ENCODE measurements around the gene EVPLL. TPM values are rescaled to one million over a fixed set of nuclear protein-coding genes. Genes with fewer than 3 reads are reported as not detected.

Gene EVPLL
- total and polyA plus RNA-seq, 2 of the 4 experiments (the other 2 are of a cell fraction) = not detected

DNA sequence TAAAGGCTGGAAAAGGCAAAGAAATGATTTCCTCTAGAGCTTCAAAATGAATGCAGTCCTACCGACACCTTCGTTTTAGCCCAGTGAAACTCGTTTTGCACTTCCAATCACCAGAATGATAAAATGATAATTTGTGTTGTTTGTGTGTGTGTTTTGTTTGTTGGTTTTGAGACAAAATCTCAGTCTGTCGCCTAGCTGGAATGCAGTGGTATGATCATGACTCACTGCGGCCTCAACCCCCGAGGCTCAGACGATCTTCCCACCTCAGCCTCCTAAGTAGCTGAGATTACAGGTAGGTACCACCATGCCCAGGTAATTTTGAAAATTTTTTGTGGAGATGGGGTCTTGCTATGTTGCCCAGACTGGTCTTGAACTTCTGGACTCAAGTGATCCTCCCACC lies 3.4 kb upstream of the EVPLL start:
- no peak overlapping the region for H4K8ac ChIP-seq (ENCODE audit: low read depth in 2 of 2, low read length in 2 of 2)
- DNase-seq (no peak), ATAC-seq (ENCODE audit: low read depth) (no peak)
- no peaks in the 10 kb centered on the region for H3K36me3 ChIP-seq (ENCODE audit: control insufficient read depth, insufficient read depth, low read length)
- no peak overlapping the region for H2AFZ ChIP-seq (replicated peaks; ENCODE audit: low read length, poor library complexity)
- no TSS peak for BruUV-seq (replicated peaks)
- no peak overlapping the region for H3K18ac ChIP-seq (ENCODE audit: low read depth, low read length)
- H2AK9ac ChIP-seq (replicated peaks; ENCODE audit: low read depth, low read length, poor library complexity) = no peak overlapping the region
- no peak overlapping the region for H2BK15ac ChIP-seq (ENCODE audit: low read depth, low read length)
- H3K23ac ChIP-seq (ENCODE audit: low read depth, low read length) = no peak overlapping the region
- in situ Hi-C loops (cut with MboI; ENCODE audit: low sequenced_read_pairs) (no loop called here), dilution Hi-C loops (cut with HindIII; ENCODE audit: low sequenced_read_pairs, unreplicated experiment) (no loop called here), intact Hi-C loops (cut with micrococcal nuclease) (no loop called here)
- no peaks in the 10 kb centered on the region for H4K20me1 ChIP-seq (ENCODE audit: insufficient read depth, low read length)
- ChIA-PET CTCF (no interaction called here), POLR2A (ENCODE audit: unreplicated experiment) (no interaction called here)
- no peak overlapping the region for H3K56ac ChIP-seq (ENCODE audit: extremely low read depth, insufficient read depth, low read length)
- WGBS, 2 experiments (ENCODE audit: extremely low coverage in 2 of 2, insufficient read length in 1 of 2) = no CpG with 5 or more reads among the region's 7 CpGs
- H2BK120ac ChIP-seq (ENCODE audit: low read depth, low read length) = no peak overlapping the region
- no peak overlapping the region for H2BK5ac ChIP-seq (ENCODE audit: low read depth, low read length, poor library complexity, severe bottlenecking)
- TF ChIP-seq RFX5 (IDR thresholded peaks at IDR 0.05; ENCODE audit: low read depth, low read length) (no peak), MAZ (IDR thresholded peaks at IDR 0.05; ENCODE audit: borderline replicate concordance, low read depth, low read length) (no peak), CEBPB (IDR thresholded peaks at IDR 0.05; ENCODE audit: low read depth, low read length) (no peak), CHD1 (IDR thresholded peaks at IDR 0.05; ENCODE audit: low read depth, low read length) (no peak), FOS (IDR thresholded peaks at IDR 0.05; ENCODE audit: low read depth, low read length) (no peak), RAD21 (IDR thresholded peaks at IDR 0.05; ENCODE audit: low read length) (no peak)
- TF ChIP-seq, protein P1, sequence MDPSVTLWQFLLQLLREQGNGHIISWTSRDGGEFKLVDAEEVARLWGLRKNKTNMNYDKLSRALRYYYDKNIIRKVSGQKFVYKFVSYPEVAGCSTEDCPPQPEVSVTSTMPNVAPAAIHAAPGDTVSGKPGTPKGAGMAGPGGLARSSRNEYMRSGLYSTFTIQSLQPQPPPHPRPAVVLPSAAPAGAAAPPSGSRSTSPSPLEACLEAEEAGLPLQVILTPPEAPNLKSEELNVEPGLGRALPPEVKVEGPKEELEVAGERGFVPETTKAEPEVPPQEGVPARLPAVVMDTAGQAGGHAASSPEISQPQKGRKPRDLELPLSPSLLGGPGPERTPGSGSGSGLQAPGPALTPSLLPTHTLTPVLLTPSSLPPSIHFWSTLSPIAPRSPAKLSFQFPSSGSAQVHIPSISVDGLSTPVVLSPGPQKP (IDR thresholded peaks at IDR 0.05; ENCODE audit: borderline replicate concordance, low read depth, low read length) = no peak
- no peak overlapping the region for H3K4ac ChIP-seq (ENCODE audit: low read depth, low read length)
- no peak overlapping the region for H2AK5ac ChIP-seq (ENCODE audit: low read depth, low read length)
- no peak overlapping the region for H3K9ac ChIP-seq (ENCODE audit: low read depth, low read length)
- H3K9me3 ChIP-seq (ENCODE audit: control insufficient read depth, insufficient read depth, low read length) = peaks cover 5% of the 10 kb centered on the region
- no peak overlapping the region for H2BK20ac ChIP-seq (ENCODE audit: low read depth, low read length)
- H4K5ac ChIP-seq (ENCODE audit: low read depth, low read length) = no peak overlapping the region
- no peak overlapping the region for H3K4me2 ChIP-seq (ENCODE audit: low read depth, low read length)
- H3K9me1 ChIP-seq (ENCODE audit: insufficient read depth, low read length) = no peaks in the 10 kb centered on the region
- 0 out of 2 replicates have a peak, but pooled peaks cover 1% of the 10 kb centered on the region for H3K4me1 ChIP-seq (ENCODE audit: control insufficient read depth, insufficient read depth, low read length)
- no peak overlapping the region for H3K27ac ChIP-seq (ENCODE audit: insufficient read depth, low read length)
- no peak overlapping the region for H4K91ac ChIP-seq (ENCODE audit: insufficient read depth, low read depth, low read length)
- H3K14ac ChIP-seq (replicated peaks; ENCODE audit: low read depth, low read length) = no peak overlapping the region
- H3K79me1 ChIP-seq (ENCODE audit: low read depth in 1 of 2, low read length in 2 of 2) = no peaks in the 10 kb centered on the region
- peaks cover 2% of the 10 kb centered on the region for H3K27me3 ChIP-seq (ENCODE audit: control insufficient read depth, insufficient read depth, low read length)
- no peak overlapping the region for H3K4me3 ChIP-seq (ENCODE audit: insufficient read depth, low read depth, low read length)
